BJ (cell line): ENCODE data around the gene SYNE2. TPM values are rescaled to one million over a fixed set of nuclear protein-coding genes. Genes with fewer than 3 reads are reported as not detected.

Experiments
- CTCF ChIA-PET: fragments of 350-600 bp; formaldehyde crosslinking; extraction: SDS; loops from one replicate; lab custom pipeline; 2021; ENCODE audit warnings: antibody characterized with exemption, inconsistent platforms; lab: Yijun Ruan, JAX
- POLR2A ChIA-PET: fragments of 300-600 bp; sonication (Branson Sonifier 250); formaldehyde crosslinking; extraction: SDS; loops from one replicate; lab custom pipeline; 2021; ENCODE audit warnings: antibody characterized with exemption; lab: Charles Lee
- DNase-seq: peaks from one replicate; pipeline ENCODE4 v3.0.0-alpha.2; 2011; ENCODE audit warnings: low read depth
- H3K27me3 ChIP-seq: 2 replicates; pipeline ENCODE4 v1.6.0; 2011; ENCODE audit warnings: low read length; ENCODE audit not compliant: control insufficient read depth, insufficient read depth
- H3K36me3 ChIP-seq: 2 replicates; pipeline ENCODE4 v1.5.1; 2011; ENCODE audit warnings: low read length; ENCODE audit not compliant: control insufficient read depth, insufficient read depth
- H3K4me3 ChIP-seq: 2 replicates; pipeline ENCODE4 v1.5.1; 2011; ENCODE audit warnings: low read depth, mild to moderate bottlenecking, control low read depth, low read length
- CTCF ChIP-seq: IDR thresholded peaks from 2 replicates; pipeline ENCODE4 v1.5.1; 2011; ENCODE audit warnings: low read depth, mild to moderate bottlenecking, control low read depth, inconsistent platforms, low read length, moderate library complexity; ENCODE audit not compliant: insufficient read depth
- polyA plus RNA-seq: library from polyadenylated mRNA; depleted of rRNA; stranded (reverse); fragments of >200 nt; gene quantifications from 2 replicates; pipeline ENCODE4 v1.2.3, GENCODE V29; 2011

SYNE2 gene
- polyA plus RNA-seq, 1 experiment, result 5.2 TPM

DNA sequence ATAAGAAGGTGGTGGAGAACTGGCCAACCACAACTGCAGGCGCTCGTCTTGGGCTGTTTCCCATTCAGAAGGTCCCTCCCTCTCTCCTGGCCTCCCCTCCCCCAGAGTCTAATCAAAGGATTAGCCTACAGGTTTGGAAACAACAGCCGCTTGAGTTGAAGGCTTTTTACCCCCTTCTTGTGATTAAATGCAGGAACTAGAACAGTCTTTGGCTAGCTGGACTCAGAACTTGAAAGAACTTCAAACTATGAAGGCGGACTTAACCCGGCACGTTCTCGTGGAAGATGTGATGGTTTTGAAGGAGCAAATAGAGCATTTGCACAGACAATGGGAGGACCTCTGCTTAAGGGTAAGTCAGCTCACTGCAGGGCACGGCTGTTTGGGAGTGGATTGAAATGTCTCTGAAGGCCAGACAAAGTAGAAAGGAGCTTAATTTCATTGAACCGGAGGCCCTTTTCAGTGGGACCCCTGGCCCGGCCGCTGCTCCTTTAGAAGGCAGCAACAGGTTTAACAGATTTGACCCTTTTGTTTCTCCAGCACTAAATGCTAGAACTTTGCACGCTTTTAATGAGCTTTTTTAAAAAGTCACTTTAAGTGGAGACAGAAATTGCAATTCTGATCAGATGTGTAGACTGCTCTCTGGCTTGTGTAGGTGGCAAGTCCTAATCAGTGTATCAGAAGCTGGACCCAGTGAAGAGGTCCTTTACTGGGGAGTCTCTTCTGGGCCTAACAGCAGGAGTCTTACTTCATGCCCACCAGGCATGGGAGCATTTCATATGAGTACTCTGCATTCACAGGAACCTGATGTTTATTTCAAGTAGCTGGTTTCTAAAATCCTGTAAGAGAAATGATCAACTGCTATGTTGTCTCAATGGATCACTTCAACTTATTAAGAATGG, 333.7 kb downstream of the SYNE2 start:
- Histone ChIP-seq H3K4me3 (no peak overlapping the region), H3K36me3 (no peaks in the 10 kb centered on the region), H3K27me3 (no peaks in the 10 kb centered on the region)
- no peak for DNase-seq
- POLR2A ChIA-PET, result no interaction called here
- CTCF ChIA-PET, result no interaction called here
- no peak for TF ChIP-seq CTCF

DNA sequence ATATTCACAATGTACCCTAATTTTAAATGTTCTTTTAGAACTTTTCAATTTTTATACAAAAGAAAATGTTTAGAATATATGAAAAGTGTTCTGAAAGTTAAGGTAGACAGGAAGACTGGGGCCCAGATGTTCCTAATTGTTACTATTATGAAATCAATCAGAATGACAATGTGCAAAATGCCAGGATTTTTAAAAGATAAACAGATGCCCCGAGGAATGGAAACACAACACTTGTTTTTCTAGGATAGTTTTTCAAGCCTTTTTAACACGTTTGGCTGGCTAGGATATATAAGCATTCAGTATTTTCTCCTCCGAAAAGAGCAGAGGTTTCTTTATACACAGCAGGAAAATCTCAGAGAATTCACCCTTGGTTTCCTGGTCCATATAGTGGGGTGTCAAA, 334.5 kb downstream of the SYNE2 start:
- DNase-seq, result no peak
- POLR2A ChIA-PET, result no interaction called here

DNA sequence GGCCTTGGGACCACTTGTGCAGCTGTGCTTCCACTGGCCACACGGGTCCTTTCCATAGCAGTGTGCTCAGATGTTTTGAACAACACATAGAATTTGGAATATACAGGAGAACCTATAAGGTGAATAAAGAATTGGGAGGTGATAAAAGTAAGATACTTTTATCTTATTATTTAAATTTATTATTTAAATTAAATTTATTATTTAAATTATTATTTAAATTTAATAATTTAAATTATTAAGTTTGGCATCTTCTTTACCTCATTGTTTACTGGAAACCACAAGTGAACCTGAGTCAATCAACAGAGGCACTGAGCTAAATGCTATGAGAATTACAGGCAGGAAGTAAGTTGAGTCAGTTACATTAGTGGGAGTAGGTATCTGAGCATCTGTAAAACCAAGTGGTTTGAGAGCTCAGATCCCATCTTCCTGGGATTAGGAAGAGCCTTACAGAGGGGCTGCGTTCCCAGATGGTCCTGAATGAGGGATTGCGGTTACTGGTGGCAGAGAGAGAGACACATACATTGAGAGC, 338.2 kb downstream of the SYNE2 start:
- TF ChIP-seq CTCF, result no peak
- Histone ChIP-seq H3K36me3 (no peaks in the 10 kb centered on the region), H3K27me3 (no peaks in the 10 kb centered on the region), H3K4me3 (no peak overlapping the region)
- POLR2A ChIA-PET, result no interaction called here
- CTCF ChIA-PET, result no interaction called here
- no peak for DNase-seq

More for the DNA sequence above, 334.5 kb downstream of the SYNE2 start:
- H3K27me3 ChIP-seq, result no peaks in the 10 kb centered on the region
- TF ChIP-seq CTCF, result no peak
- H3K36me3 ChIP-seq, result no peaks in the 10 kb centered on the region
- no peak overlapping the region for H3K4me3 ChIP-seq
- CTCF ChIA-PET, result no interaction called here

DNA sequence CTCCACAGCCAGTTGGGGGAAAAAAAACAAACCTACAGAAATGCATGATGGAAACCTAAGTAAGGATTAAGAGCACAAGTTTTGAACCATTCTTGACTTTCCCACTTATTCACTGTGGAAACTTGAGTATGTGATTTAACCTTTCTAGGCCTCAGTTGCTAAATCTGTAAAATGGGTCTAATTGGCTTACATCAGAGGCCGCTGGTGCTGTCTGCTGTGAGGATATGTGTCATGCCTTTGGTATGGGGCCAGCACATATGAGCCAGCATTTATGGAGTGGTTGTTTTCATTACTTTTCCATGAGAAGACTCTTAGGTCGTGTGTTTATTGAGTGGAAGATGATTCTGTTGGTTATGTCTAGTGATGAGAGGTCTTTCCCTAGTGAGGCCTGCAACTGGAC, 339.0 kb downstream of the SYNE2 start:
- Histone ChIP-seq H3K4me3 (no peak overlapping the region), H3K27me3 (no peaks in the 10 kb centered on the region), H3K36me3 (no peaks in the 10 kb centered on the region)
- TF ChIP-seq CTCF, result no peak
- ChIA-PET CTCF (no interaction called here), POLR2A (no interaction called here)
- peak; percentile 24 for DNase-seq

- no peak for TF ChIP-seq CTCF
- POLR2A ChIA-PET, result no interaction called here
- CTCF ChIA-PET, result no interaction called here
- no peaks in the 10 kb centered on the region for H3K36me3 ChIP-seq
- DNase-seq, result no peak
- no peaks in the 10 kb centered on the region for H3K27me3 ChIP-seq
- H3K4me3 ChIP-seq, result no peak overlapping the region
These were observed 341.0 kb downstream of the SYNE2 start for GRCh38 chr14:64193821-64194220.
